HG03196 (cell line): ENCODE data around the gene CDK15.

ENCODE experiments used
- ATAC-seq: cut with Tn5 transposase; IDR thresholded peaks from one replicate; pipeline ENCODE4 v1.9.1; 2021; ENCODE audit not compliant: unreplicated experiment

Gene CDK15

GRCh38 chr2:201906777-201907562, 100.6 kb downstream of the CDK15 start:
- ATAC-seq = no peak

- ATAC-seq = no peak
Measured at GRCh38 chr2:201907563-201907881, 101.2 kb downstream of the CDK15 start.

GRCh38 chr2:201908901-201909300, 102.6 kb downstream of the CDK15 start:
- no peak for ATAC-seq

- ATAC-seq = no peak
Measured at GRCh38 chr2:201909348-201909747, 103.0 kb downstream of the CDK15 start.

- no peak for ATAC-seq
Measured at GRCh38 chr2:201909961-201910361, 103.6 kb downstream of the CDK15 start.

GRCh38 chr2:201911372-201911771, 105.0 kb downstream of the CDK15 start:
- ATAC-seq = no peak

- no peak for ATAC-seq
Measured at GRCh38 chr2:201913201-201913600, 106.9 kb downstream of the CDK15 start.

- no peak for ATAC-seq
Measured at GRCh38 chr2:201915446-201915845, 109.1 kb downstream of the CDK15 start.

- ATAC-seq = no peak
Measured at GRCh38 chr2:201916565-201916964, 110.2 kb downstream of the CDK15 start.

- ATAC-seq = no peak
Measured at GRCh38 chr2:201918616-201919307, 112.4 kb downstream of the CDK15 start.

- ATAC-seq = no peak
Measured at GRCh38 chr2:201919308-201919634, 112.9 kb downstream of the CDK15 start.

- no peak for ATAC-seq
Measured at GRCh38 chr2:201923436-201924328, 117.3 kb downstream of the CDK15 start.

- no peak for ATAC-seq
Measured at GRCh38 chr2:201924453-201924852, 118.1 kb downstream of the CDK15 start.

- ATAC-seq = no peak
Measured at GRCh38 chr2:201925056-201925455, 118.7 kb downstream of the CDK15 start.

GRCh38 chr2:201926067-201926466, 119.7 kb downstream of the CDK15 start:
- ATAC-seq = no peak

- ATAC-seq = no peak
Measured at GRCh38 chr2:201928363-201928762, 122.0 kb downstream of the CDK15 start.

GRCh38 chr2:201929281-201930026, 123.1 kb downstream of the CDK15 start:
- ATAC-seq = no peak

GRCh38 chr2:201930043-201930442, 123.7 kb downstream of the CDK15 start:
- ATAC-seq = no peak

- no peak for ATAC-seq
Measured at GRCh38 chr2:201930831-201931230, 124.5 kb downstream of the CDK15 start.

- no peak for ATAC-seq
Measured at GRCh38 chr2:201931475-201931874, 125.1 kb downstream of the CDK15 start.

- no peak for ATAC-seq
Measured at GRCh38 chr2:201931951-201932350, 125.6 kb downstream of the CDK15 start.
